Heart right ventricle (tissue), 16 donors: ENCODE data around the gene DNAJC30. TPM values are rescaled to one million over a fixed set of nuclear protein-coding genes. Genes with fewer than 3 reads are reported as not detected.

Experiments used
- ATAC-seq, 8 donors: fragments of 200-7000 bp; cut with Tn5 transposase; one replicate each; pipeline ENCODE4 v1.9.1; 2020; ENCODE audit warnings: mild to moderate bottlenecking in 8 of 8, moderate library complexity in 8 of 8, moderate number of reproducible peaks in 1 of 8
- DNase-seq, 2 donors: peaks; one replicate each; pipeline ENCODE4 v3.0.0-alpha.2; 2020
- H3K27ac ChIP-seq, 10 donors: fragments of 200-600 bp; sonication (generic) in 2 of 10; one replicate each; pipeline versions ENCODE4 v1.5.0 to v1.8.0; 2020 to 2022; ENCODE audit warnings: mild to moderate bottlenecking in 3 of 10
- H3K27me3 ChIP-seq, 7 donors: fragments of 200-600 bp; one replicate each; pipeline ENCODE4 v1.8.0; 2021 to 2022; ENCODE audit warnings: mild to moderate bottlenecking in 2 of 7
- H3K36me3 ChIP-seq, 9 donors: fragments of 200-600 bp; sonication (generic) in 1 of 9; one replicate each; pipeline versions ENCODE4 v1.5.0 to v1.8.0; 2020 to 2022; ENCODE audit warnings: mild to moderate bottlenecking in 2 of 9
- H3K4me1 ChIP-seq, 9 donors: fragments of 200-600 bp; sonication (generic) in 1 of 9; one replicate each; pipeline versions ENCODE4 v1.5.0 to v1.8.0; 2020 to 2022; ENCODE audit warnings: mild to moderate bottlenecking in 4 of 9
- H3K4me3 ChIP-seq, 10 donors: fragments of 200-600 bp; sonication (generic) in 2 of 10; one replicate each; pipeline versions ENCODE4 v1.5.0 to v1.8.0; 2020 to 2022; ENCODE audit warnings: mild to moderate bottlenecking in 7 of 10, moderate library complexity in 2 of 10
- H3K9me3 ChIP-seq, 11 donors: fragments of 200-600 bp in 10 of 11; sonication (generic) in 2 of 11; one replicate each; pipeline versions ENCODE4 v1.5.0 to v1.8.0; 2013 to 2022; ENCODE audit warnings: mild to moderate bottlenecking in 2 of 11, control low read depth in 1 of 11, moderate library complexity in 1 of 11
- CTCF ChIP-seq, 9 donors: fragments of 200-600 bp; sonication (generic) in 2 of 9; IDR thresholded peaks; one replicate each; pipeline versions ENCODE4 v1.5.0 to v1.8.0; 2021 to 2022; ENCODE audit warnings: antibody characterized with exemption in 9 of 9, mild to moderate bottlenecking in 5 of 9, moderate library complexity in 1 of 9
- WGBS, 2 donors: extraction: QIAGEN DNeasy Blood & Tissue Kit; methylation state at CpG; one replicate each; pipeline ENCODE4 v1.1.7; 2013; ENCODE audit warnings: inconsistent platforms in 1 of 2; 5-methylcytosine and 5-hydroxymethylcytosine counted together
- intact Hi-C, 10 donors: fragments of 100-400 bp; cut with DNase I; formaldehyde crosslinking; loops; one replicate each; pipeline versions ENCODE4 v1.11.1 to v1.14.2; 2022
- polyA plus RNA-seq, 2 donors: library from polyadenylated mRNA; stranded (reverse); fragments of 200-250 nt; gene quantifications; one replicate each; pipeline ENCODE4 v1.2.3, GENCODE V29; 2013
- total RNA-seq, 10 donors: library from RNA; stranded (reverse); fragmentation: NEBNext Ultra II Directional in 3 of 10; extraction: Animal tissue kit (Norgen Biotek cat#: 25700) in 3 of 10; gene quantifications; one replicate each; pipeline versions ENCODE4 v1.2.1 to v1.2.4, GENCODE V29; 2021 to 2023
- donor health status: Arrhythmogenic right ventricular cardiomyopathy.
- donor health status: ischemic (EF 13 %, LVEDD 7.1; RV severe dilation, severe dysfunction).
- donor health status: healthy with polysubstance abuse.
- donor health status: DM: no; HTN: yes; CAD: no.
- donor health status: DM: no; HTN: no; CAD: no.
- donor health status: ischemic (EF 25% LVEDD 6.9; RV normal size, moderate dysfunction).
- donor health status: ischemic (EF 25% LVEDD 5.7; RV mildly dilated, moderate dysfunction).
- donor health status: healthy.
- donor health status: DM: yes; HTN: yes; CAD: no.
- donor health status: Ischemic cardiomyopathy.
- donor health status: ischemic (EF 35%, LVEDD 5.7; RV mildly dilated, moderate dysfunction).
- donor health status: nonischemic (EF 11% LVEDD 7.7; RV severe dilation, severe dysfunction).
- donor health status: DM: yes; HTN: yes; CAD: no.
- donor health status: PGD.
- donor health status: ischemic (EF 29% LVEDD 5.4; RV normal size, mild dysfunction).
- donor health status: nonischemic (EF 23%, LVEDD 6.1; RV moderate dilation, normal function).

Gene DNAJC30
- total and polyA plus RNA-seq, 12 donors = 9.1 to 20.8 (median 15.4) TPM

GRCh38 chr7:73702226-73702625 is 19.0 kb upstream of the DNAJC30 start:
- Histone ChIP-seq H3K27ac (no peak overlapping the region), H3K4me3 (no peak overlapping the region), H3K27me3 (no peaks in the 10 kb centered on the region), H3K4me1 (peaks cover 0 to 6% (median 0%) of the 10 kb centered on the region in 9 donors), H3K36me3 (peaks cover 0 to 47% (median 11%) of the 10 kb centered on the region in 9 donors), H3K9me3 (no peaks in the 10 kb centered on the region)
- no peak for TF ChIP-seq CTCF (IDR thresholded peaks at IDR 0.05)
- ATAC-seq (no peak), DNase-seq (no peak)
- WGBS, 2 donors = 87 to 89% methylated on average over 8 of the region's 8 CpGs
- intact Hi-C loops = no loop called here

- H3K9me3 ChIP-seq = no peaks in the 10 kb centered on the region
- H3K27me3 ChIP-seq = no peaks in the 10 kb centered on the region
- no peak overlapping the region for H3K4me3 ChIP-seq
- H3K36me3 ChIP-seq = peaks cover 0 to 54% (median 18%) of the 10 kb centered on the region in 9 donors
- no peak overlapping the region for H3K27ac ChIP-seq
- WGBS, 2 donors = 72 to 78% methylated on average over 13 of the region's 13 CpGs
- DNase-seq (no peak), ATAC-seq (peak in 1 of 8 donors; percentile 26)
- peak in 8 of 9 donors; percentile 23 to 56 (median 49) for TF ChIP-seq CTCF (IDR thresholded peaks at IDR 0.05)
- H3K4me1 ChIP-seq = peaks cover 0 to 6% (median 0%) of the 10 kb centered on the region in 9 donors
- intact Hi-C loops = no loop called here
Measured at GRCh38 chr7:73701357-73701995, 18.2 kb upstream of the DNAJC30 start.

GRCh38 chr7:73700581-73701134 is 17.4 kb upstream of the DNAJC30 start:
- ATAC-seq (no peak), DNase-seq (no peak)
- TF ChIP-seq CTCF (IDR thresholded peaks at IDR 0.05) = no peak
- Histone ChIP-seq H3K27me3 (no peaks in the 10 kb centered on the region), H3K9me3 (no peaks in the 10 kb centered on the region), H3K36me3 (peaks cover 0 to 62% (median 25%) of the 10 kb centered on the region in 9 donors), H3K4me3 (no peak overlapping the region), H3K27ac (no peak overlapping the region), H3K4me1 (peaks cover 0 to 6% (median 0%) of the 10 kb centered on the region in 9 donors)
- WGBS, 2 donors = 85 to 89% methylated on average over 14 to 15 of the region's 15 CpGs
- intact Hi-C loops = no loop called here

GRCh38 chr7:73700069-73700423 is 16.8 kb upstream of the DNAJC30 start:
- DNase-seq = no peak
- H3K27ac ChIP-seq = no peak overlapping the region
- peaks cover 0 to 68% (median 31%) of the 10 kb centered on the region in 9 donors for H3K36me3 ChIP-seq
- no peaks in the 10 kb centered on the region for H3K9me3 ChIP-seq
- no peak for TF ChIP-seq CTCF (IDR thresholded peaks at IDR 0.05)
- no peak for ATAC-seq
- intact Hi-C loops = no loop called here
- no peak overlapping the region for H3K4me3 ChIP-seq
- 84 to 89% methylated on average over 14 of the region's 14 CpGs for WGBS, 2 donors
- peaks cover 0 to 6% (median 0%) of the 10 kb centered on the region in 9 donors for H3K4me1 ChIP-seq
- H3K27me3 ChIP-seq = no peaks in the 10 kb centered on the region
